MCF 10A (cell line): ENCODE measurements around the gene HMGN1. TPM values are rescaled to one million over a fixed set of nuclear protein-coding genes. Genes with fewer than 3 reads are reported as not detected.

ENCODE experiments used
- BruUV-seq: library from RNA; stranded (reverse); fragments of 400-500 nt; replicated peaks from 2 replicates; lab custom pipeline; 2021; lab: Mats Ljungman, UMichigan
- CTCF ChIA-PET: fragments of 300-600 bp; sonication (Branson Sonifier 250); formaldehyde crosslinking; extraction: SDS; loops from one replicate; lab custom pipeline; 2021; ENCODE audit warnings: antibody characterized with exemption, inconsistent platforms; lab: Yijun Ruan, JAX
- POLR2A ChIA-PET: fragments of 300-600, 350-650 bp; sonication (Branson Sonifier 250); formaldehyde crosslinking; extraction: SDS; loops from one replicate; lab custom pipeline; 2020; ENCODE audit warnings: antibody characterized with exemption, inconsistent platforms; lab: Yijun Ruan, JAX
- DNase-seq: peaks from one replicate; pipeline ENCODE4 v3.0.0-alpha.2; 2018; ENCODE audit not compliant: unreplicated experiment
- H3K27ac Mint-ChIP-seq: one replicate; pipeline ENCODE4 v1.8.0; 2022; ENCODE audit warnings: mild to moderate bottlenecking, low read depth, mixed read lengths; ENCODE audit not compliant: unreplicated experiment
- H3K27me3 Mint-ChIP-seq: one replicate; pipeline ENCODE4 v1.8.0; 2022; ENCODE audit warnings: mixed read lengths; ENCODE audit not compliant: insufficient read depth, unreplicated experiment
- H3K36me3 Mint-ChIP-seq: one replicate; pipeline ENCODE4 v1.8.0; 2022; ENCODE audit warnings: mild to moderate bottlenecking, moderate library complexity, mixed read lengths; ENCODE audit not compliant: insufficient read depth, unreplicated experiment
- H3K4me1 Mint-ChIP-seq: one replicate; pipeline ENCODE4 v1.8.0; 2022; ENCODE audit warnings: mixed read lengths; ENCODE audit not compliant: insufficient read depth, unreplicated experiment
- H3K4me3 Mint-ChIP-seq: one replicate; pipeline ENCODE4 v1.8.0; 2022; ENCODE audit warnings: mild to moderate bottlenecking, moderate library complexity, mixed read lengths; ENCODE audit not compliant: unreplicated experiment
- H3K9me3 Mint-ChIP-seq: one replicate; pipeline ENCODE4 v1.8.0; 2022; ENCODE audit warnings: mixed read lengths; ENCODE audit not compliant: unreplicated experiment
- intact Hi-C: fragments of 100-400 bp; cut with micrococcal nuclease; formaldehyde crosslinking; loops from 2 replicates; pipeline ENCODE4 v1.14.1; 2022
- total RNA-seq: library from RNA; stranded (reverse); gene quantifications from 2 replicates; pipeline ENCODE4 v1.2.3, GENCODE V29; 2022
- TF ChIP-seq, protein P1 (sequence below): fragments of 200-600 bp; IDR thresholded peaks from one replicate; pipeline ENCODE4 v1.8.0; 2022; ENCODE audit warnings: antibody characterized with exemption, mild to moderate bottlenecking; ENCODE audit not compliant: unreplicated experiment

Gene HMGN1
- total RNA-seq, 1 experiment from 2014 or later: 360 TPM

DNA sequence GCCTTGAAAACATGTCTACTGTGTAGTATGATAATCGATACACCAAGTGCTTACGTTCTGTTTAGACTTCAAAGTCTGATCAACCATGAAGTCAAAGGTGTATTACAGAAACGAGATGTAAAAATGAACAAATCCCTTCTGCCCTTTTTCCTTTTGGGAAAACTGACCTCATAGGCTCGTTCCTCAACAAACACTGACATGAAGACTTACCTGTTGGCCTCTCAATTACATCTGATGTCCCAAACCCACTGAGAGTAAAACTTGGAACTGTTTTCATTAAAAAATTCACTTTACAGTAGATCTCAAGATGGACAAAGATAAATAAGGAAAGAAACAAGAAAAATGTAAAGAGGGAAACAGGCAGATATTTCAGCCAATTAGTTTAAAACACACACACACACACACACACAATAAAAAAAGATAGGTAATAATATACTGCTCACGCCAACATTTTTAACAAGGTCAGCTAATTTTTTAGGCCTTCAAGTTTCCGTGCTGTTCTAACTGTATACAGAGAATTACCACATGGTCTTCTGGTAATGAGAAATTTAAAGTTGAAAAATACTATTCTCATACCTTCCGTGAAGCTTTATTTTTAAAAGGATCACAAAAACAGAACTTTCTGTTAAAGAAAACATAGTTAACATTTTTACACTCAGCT is 2.1 kb downstream of the HMGN1 start:
- peak; percentile 5 for DNase-seq
- intact Hi-C loops: no loop called here
- Mint-ChIP-seq H3K4me1 (peaks cover 34% of the 10 kb centered on the region), H3K9me3 (no peaks in the 10 kb centered on the region), H3K4me3 (peak overlapping the region; percentile 89), H3K27me3 (no peaks in the 10 kb centered on the region), H3K27ac (peak overlapping the region; percentile 63), H3K36me3 (peaks cover 67% of the 10 kb centered on the region)
- CTCF ChIA-PET: interaction anchor here (0.6 to 1.5 kb wide), 4 partner anchors 36 to 95 kb away, joined by 3 to 6 read pairs (median 4); no protein-coding TSS in a partner anchor
- POLR2A ChIA-PET: interaction anchor here (0.8 to 6.8 kb wide), 10 partner anchors 10 to 163 kb away, joined by 3 to 226 read pairs (median 13); partner anchors contain the start of genes BRWD1 and PSMG1
- BruUV-seq: no TSS peak
- TF ChIP-seq, protein P1, sequence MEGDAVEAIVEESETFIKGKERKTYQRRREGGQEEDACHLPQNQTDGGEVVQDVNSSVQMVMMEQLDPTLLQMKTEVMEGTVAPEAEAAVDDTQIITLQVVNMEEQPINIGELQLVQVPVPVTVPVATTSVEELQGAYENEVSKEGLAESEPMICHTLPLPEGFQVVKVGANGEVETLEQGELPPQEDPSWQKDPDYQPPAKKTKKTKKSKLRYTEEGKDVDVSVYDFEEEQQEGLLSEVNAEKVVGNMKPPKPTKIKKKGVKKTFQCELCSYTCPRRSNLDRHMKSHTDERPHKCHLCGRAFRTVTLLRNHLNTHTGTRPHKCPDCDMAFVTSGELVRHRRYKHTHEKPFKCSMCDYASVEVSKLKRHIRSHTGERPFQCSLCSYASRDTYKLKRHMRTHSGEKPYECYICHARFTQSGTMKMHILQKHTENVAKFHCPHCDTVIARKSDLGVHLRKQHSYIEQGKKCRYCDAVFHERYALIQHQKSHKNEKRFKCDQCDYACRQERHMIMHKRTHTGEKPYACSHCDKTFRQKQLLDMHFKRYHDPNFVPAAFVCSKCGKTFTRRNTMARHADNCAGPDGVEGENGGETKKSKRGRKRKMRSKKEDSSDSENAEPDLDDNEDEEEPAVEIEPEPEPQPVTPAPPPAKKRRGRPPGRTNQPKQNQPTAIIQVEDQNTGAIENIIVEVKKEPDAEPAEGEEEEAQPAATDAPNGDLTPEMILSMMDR: no peak

DNA sequence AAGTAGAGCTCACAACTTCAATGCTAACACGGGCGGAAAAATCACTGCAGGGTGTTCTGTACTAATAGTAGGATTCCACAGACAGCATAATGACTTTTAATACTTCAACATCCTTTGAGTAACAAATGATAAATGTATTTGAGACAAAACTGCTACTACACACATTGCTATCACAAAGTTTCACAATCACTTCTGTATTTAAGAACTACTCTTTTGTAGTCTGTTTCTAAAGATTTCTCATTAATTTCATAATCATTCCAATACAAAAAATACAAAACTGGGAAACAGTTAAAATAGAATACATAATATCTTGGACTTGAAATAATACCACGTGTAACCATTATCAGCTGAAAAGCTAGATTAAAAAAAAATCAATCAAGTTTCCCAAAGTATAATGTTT is 2.7 kb downstream of the HMGN1 start:
- Mint-ChIP-seq H3K36me3 (peaks cover 73% of the 10 kb centered on the region), H3K27ac (peak overlapping the region; percentile 63)

DNA sequence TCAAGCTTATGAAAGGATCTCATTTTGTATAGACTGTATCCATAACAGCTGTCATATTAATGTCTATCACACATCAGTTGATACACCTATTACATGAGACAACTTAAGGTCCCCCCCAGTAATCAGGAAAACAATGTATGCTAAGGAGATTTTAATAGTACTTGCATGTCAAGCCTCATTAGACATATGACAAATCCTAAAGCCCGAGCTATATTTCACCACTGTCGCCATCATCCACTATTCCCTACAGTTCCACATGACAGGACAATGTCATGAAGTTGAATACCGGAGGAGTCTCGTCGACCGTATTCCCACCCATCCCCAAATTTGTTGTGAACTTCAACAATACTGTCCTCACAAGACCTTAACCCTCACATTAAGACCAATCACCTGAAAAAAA is 3.4 kb downstream of the HMGN1 start:
- H3K36me3 Mint-ChIP-seq: peaks cover 80% of the 10 kb centered on the region
- H3K27me3 Mint-ChIP-seq: no peaks in the 10 kb centered on the region
- ChIA-PET CTCF (interaction anchor here (1.3 kb wide), 1 partner anchor 96 kb away, joined by 4 read pairs; no protein-coding TSS in a partner anchor), POLR2A (interaction anchor here (1.0 to 6.8 kb wide), 4 partner anchors 13 to 42 kb away, joined by 7 to 226 read pairs (median 45); partner anchors contain the start of gene BRWD1)
- H3K4me1 Mint-ChIP-seq: peaks cover 32% of the 10 kb centered on the region
- TF ChIP-seq, protein P1: no peak
- no peak for DNase-seq
- no peaks in the 10 kb centered on the region for H3K9me3 Mint-ChIP-seq
- intact Hi-C loops: no loop called here
- H3K27ac Mint-ChIP-seq: peak overlapping the region; percentile 63
- BruUV-seq: no TSS peak
- peak overlapping the region; percentile 89 for H3K4me3 Mint-ChIP-seq

More for the DNA sequence above, 2.7 kb downstream of the HMGN1 start:
- intact Hi-C loops: no loop called here
- DNase-seq: no peak
- Mint-ChIP-seq H3K9me3 (no peaks in the 10 kb centered on the region), H3K4me3 (peak overlapping the region; percentile 89), H3K27me3 (no peaks in the 10 kb centered on the region), H3K4me1 (peaks cover 34% of the 10 kb centered on the region)
- BruUV-seq: no TSS peak
- TF ChIP-seq, protein P1: no peak
- ChIA-PET CTCF (interaction anchor here (1.3 kb wide), 1 partner anchor 95 kb away, joined by 4 read pairs; no protein-coding TSS in a partner anchor), POLR2A (interaction anchor here (0.6 to 6.8 kb wide), 7 partner anchors 9 to 950 kb away, joined by 3 to 226 read pairs (median 7); partner anchors contain the start of gene BRWD1)

DNA sequence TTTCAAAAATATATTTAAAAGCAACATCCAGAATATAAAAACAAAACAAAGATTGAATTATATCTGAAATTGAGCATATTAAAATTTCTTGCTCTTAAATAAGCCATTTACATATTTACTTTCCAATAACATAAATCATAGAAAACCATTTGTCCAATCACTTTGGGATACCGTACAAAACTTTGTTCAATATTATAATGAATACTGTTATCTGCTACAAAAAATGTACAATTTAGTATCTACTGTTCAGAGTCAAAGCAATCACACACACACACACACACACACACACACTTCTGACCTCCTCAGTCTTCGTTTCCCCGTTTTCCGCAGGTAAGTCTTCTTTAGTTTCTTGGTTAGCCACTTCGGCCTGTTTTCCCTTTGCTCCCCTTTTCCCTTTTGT is 4.0 kb downstream of the HMGN1 start:
- no peak for DNase-seq
- CTCF ChIA-PET: interaction anchor here (0.7 kb wide), 1 partner anchor 45 kb away, joined by 3 read pairs; no protein-coding TSS in a partner anchor
- Mint-ChIP-seq H3K4me1 (peaks cover 27% of the 10 kb centered on the region), H3K4me3 (peak overlapping the region; percentile 89), H3K27me3 (no peaks in the 10 kb centered on the region), H3K36me3 (peaks cover 80% of the 10 kb centered on the region), H3K27ac (no peak overlapping the region), H3K9me3 (no peaks in the 10 kb centered on the region)
- no TSS peak for BruUV-seq
- TF ChIP-seq, protein P1: no peak
- POLR2A ChIA-PET: interaction anchor here (6.1 to 6.8 kb wide), 2 partner anchors 30 to 42 kb away, joined by 53 to 226 read pairs; partner anchors contain the start of gene BRWD1
- intact Hi-C loops: no loop called here
